ENCODE measurements around the gene CCDC137. TPM values are rescaled to one million over a fixed set of nuclear protein-coding genes. Genes with fewer than 3 reads are reported as not detected.

CCDC137 gene
- total RNA-seq, 1 donor from 2014 or later = 32.1 TPM

DNA sequence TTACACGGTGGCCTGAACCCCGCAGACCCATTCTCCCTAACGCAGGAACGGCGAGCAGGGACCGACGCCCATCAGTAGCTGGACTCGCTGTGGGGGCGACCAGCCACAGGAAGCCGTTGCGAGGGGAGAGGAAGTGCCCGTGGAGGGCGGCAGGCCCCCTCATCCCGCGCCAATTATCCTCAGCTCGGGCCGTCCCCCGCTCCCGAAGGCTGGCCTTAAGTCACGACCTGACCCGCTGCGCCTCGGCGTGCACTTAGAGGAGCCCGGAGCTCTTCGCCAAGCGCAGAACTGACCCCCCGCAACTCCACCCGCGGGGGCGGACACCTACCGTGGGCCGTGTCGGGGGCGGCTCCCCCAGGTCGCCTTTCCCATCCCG, 16.7 kb downstream of the CCDC137 start:
- Mint-ChIP-seq H3K4me3 (peak overlapping the region; percentile 95), H3K4me1 (ENCODE audit: unreplicated experiment) (peaks cover 14% of the 10 kb centered on the region), H3K36me3 (peaks cover 4% of the 10 kb centered on the region), H3K27ac (peak overlapping the region; percentile 90), H3K9me3 (no peaks in the 10 kb centered on the region), H3K27me3 (no peaks in the 10 kb centered on the region)
- DNase-seq (ENCODE audit: extremely low spot score, unreplicated experiment) = no peak
- TF ChIP-seq, protein P1, sequence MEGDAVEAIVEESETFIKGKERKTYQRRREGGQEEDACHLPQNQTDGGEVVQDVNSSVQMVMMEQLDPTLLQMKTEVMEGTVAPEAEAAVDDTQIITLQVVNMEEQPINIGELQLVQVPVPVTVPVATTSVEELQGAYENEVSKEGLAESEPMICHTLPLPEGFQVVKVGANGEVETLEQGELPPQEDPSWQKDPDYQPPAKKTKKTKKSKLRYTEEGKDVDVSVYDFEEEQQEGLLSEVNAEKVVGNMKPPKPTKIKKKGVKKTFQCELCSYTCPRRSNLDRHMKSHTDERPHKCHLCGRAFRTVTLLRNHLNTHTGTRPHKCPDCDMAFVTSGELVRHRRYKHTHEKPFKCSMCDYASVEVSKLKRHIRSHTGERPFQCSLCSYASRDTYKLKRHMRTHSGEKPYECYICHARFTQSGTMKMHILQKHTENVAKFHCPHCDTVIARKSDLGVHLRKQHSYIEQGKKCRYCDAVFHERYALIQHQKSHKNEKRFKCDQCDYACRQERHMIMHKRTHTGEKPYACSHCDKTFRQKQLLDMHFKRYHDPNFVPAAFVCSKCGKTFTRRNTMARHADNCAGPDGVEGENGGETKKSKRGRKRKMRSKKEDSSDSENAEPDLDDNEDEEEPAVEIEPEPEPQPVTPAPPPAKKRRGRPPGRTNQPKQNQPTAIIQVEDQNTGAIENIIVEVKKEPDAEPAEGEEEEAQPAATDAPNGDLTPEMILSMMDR (conservative IDR thresholded peaks at IDR 0.05) = no peak

DNA sequence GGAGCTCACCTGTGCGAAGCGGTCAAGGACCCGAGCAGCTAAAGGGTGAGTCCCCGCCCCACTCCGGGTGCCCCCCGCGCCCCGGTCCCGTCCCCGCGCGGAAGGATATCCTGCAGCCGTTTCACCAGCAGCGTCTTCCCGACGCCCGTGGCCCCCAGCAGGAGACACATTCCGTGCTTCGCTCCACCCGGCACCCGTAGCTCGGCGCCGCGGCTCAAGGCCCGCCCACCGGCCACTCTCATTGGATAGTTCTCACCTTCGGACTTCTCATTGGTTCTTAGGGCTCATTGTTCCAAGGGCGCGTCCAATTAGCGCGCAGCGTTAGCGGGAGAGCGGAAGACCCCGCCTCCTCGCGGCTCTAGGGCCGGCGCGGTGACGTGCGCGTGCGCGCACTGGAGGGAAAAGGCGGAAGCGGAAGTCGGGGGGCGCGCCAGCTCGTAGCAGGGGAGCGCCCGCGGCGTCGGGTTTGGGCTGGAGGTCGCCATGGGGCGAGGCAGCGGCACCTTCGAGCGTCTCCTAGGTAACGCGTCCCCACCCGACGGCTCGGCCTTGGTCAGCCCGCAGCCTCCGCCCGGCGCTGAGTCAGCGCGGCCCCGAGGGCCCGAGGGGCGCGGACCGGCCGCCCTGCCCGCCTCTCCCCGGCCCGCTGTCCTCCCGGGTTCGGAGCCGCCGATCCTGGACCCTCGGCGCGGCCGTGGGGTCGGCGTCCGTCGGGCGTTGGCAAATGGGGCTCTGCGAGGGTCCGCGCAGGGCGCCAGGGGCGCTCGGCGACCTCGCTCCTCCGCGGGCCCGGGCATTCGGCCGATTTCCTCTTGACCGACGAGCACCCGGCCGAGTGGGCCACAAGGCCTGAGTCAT, 17.3 kb downstream of the CCDC137 start, which contains the start of the genes ARL16 and HGS:
Gene ARL16, minus strand, starts transcription at position 214 of the 858 bp plus-strand sequence. Its CDS starts 44 bp downstream, at position 170.
Gene HGS, plus strand, starts transcription at position 428 of the 858 bp plus-strand sequence. Its CDS starts 56 bp downstream, at position 484.
- no peaks in the 10 kb centered on the region for H3K27me3 Mint-ChIP-seq

DNA sequence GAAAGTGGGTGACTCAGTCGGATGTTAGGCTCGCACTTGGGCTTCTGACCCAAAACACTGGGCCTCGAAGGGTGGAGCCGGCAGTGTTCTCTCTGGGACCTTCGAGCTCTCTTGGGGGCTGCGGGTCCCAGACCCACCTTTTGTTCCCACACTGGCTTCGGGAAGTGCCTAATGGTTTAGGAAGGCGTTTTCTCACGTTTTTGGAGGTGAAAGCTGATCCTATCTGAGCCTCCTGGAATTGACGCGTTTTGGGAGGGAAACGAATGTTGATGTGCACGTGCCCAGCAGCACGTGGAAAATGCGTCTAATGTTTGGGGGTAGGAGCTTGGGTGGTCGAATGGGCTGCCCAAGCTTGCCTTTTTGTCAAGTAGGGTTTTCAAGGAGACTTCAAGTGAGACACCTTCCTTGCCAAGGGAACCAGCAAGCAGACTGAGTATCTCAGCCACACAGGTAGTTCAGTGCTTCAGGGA, 17.9 kb downstream of the CCDC137 start:
- H3K27ac Mint-ChIP-seq = peak overlapping the region; percentile 81
- DNase-seq (ENCODE audit: extremely low spot score, unreplicated experiment) = no peak
- H3K9me3 Mint-ChIP-seq = no peaks in the 10 kb centered on the region
- H3K4me1 Mint-ChIP-seq (ENCODE audit: unreplicated experiment) = peaks cover 14% of the 10 kb centered on the region
- no peaks in the 10 kb centered on the region for H3K27me3 Mint-ChIP-seq
- peak overlapping the region; percentile 87 for H3K4me3 Mint-ChIP-seq
- TF ChIP-seq, protein P1 (conservative IDR thresholded peaks at IDR 0.05) = no peak
- H3K36me3 Mint-ChIP-seq = peaks cover 4% of the 10 kb centered on the region

More for the DNA sequence above, 17.3 kb downstream of the CCDC137 start, which contains the start of the genes ARL16 and HGS:
- TF ChIP-seq, protein P1 (conservative IDR thresholded peaks at IDR 0.05) = no peak
- peak; percentile 99 for DNase-seq (ENCODE audit: extremely low spot score, unreplicated experiment)
- Mint-ChIP-seq H3K4me1 (ENCODE audit: unreplicated experiment) (peaks cover 14% of the 10 kb centered on the region), H3K4me3 (peak within 1 kb of the TSS; percentile 95), H3K9me3 (no peaks in the 10 kb centered on the region), H3K36me3 (peaks cover 4% of the 10 kb centered on the region), H3K27ac (peak within 1 kb of the TSS; percentile 90)

DNA sequence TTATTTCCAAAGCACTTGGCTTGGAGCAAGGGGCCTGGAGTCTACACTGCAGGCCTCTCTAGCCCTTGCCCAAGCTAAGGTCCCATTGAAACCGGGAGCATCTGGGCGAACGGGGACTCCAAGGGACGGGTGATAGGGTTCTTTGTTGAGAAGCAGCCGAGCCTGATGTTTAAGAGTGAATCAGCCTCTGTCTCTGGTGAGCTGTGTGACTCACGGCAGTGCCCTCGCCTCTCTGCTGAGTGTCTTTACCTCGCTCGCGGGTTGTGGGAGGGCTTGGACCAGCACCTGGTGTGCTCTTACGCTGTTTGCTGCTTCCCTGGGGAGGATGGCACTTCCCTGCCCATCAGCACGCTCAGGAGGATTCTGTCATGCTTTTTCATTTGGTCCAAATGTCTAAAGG, 18.6 kb downstream of the CCDC137 start:
- no peak for DNase-seq (ENCODE audit: extremely low spot score, unreplicated experiment)
- H3K27me3 Mint-ChIP-seq = no peaks in the 10 kb centered on the region
- TF ChIP-seq, protein P1 (conservative IDR thresholded peaks at IDR 0.05) = no peak
- H3K36me3 Mint-ChIP-seq = peaks cover 4% of the 10 kb centered on the region
- peaks cover 14% of the 10 kb centered on the region for H3K4me1 Mint-ChIP-seq (ENCODE audit: unreplicated experiment)
- peak overlapping the region; percentile 81 for H3K27ac Mint-ChIP-seq
- peak overlapping the region; percentile 87 for H3K4me3 Mint-ChIP-seq
- H3K9me3 Mint-ChIP-seq = no peaks in the 10 kb centered on the region

DNA sequence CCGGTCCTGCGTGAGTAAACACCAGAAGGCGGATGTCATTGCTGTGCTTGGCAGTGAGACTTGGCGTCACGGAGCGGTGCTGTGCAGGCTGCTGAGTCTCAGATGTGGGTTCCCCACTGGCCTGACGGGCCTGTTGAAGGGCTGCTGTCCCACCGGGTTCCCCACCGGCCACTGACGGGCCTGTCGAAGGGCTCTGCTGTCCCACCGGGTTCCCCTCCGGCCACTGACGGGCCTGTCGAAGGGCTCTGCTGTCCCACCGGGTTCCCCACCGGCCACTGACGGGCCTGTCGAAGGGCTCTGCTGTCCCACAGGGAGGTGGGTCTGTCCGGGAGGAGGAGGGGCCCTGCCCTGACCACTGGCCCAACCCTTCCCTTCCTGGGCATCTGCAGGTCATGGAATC, 20.1 kb downstream of the CCDC137 start:
- no peak overlapping the region for H3K4me3 Mint-ChIP-seq

More for the DNA sequence above, 20.1 kb downstream of the CCDC137 start:
- TF ChIP-seq, protein P1 (conservative IDR thresholded peaks at IDR 0.05) = no peak
- DNase-seq (ENCODE audit: extremely low spot score, unreplicated experiment) = no peak
- Mint-ChIP-seq H3K36me3 (peaks cover 4% of the 10 kb centered on the region), H3K27me3 (no peaks in the 10 kb centered on the region), H3K9me3 (no peaks in the 10 kb centered on the region), H3K4me1 (ENCODE audit: unreplicated experiment) (peaks cover 14% of the 10 kb centered on the region), H3K27ac (no peak overlapping the region)

Measured in type B pancreatic cell (in vitro differentiated cells).